Measurements from ENCODE around the gene PRKCE.

Gene PRKCE

GRCh38 chr2:46091004-46091403 lies 439.5 kb downstream of the PRKCE start:
- DNase-seq (ENCODE audit: low read depth), result no peak

GRCh38 chr2:46091961-46092667 lies 440.6 kb downstream of the PRKCE start:
- no peak overlapping the region for H3K4me3 ChIP-seq (ENCODE audit: low read depth, low read length)
- no peak for DNase-seq (ENCODE audit: low read depth)

More at GRCh38 chr2:46091004-46091403, 439.5 kb downstream of the PRKCE start:
- H3K4me3 ChIP-seq (ENCODE audit: low read depth, low read length), result no peak overlapping the region

- no peak for DNase-seq (ENCODE audit: low read depth)
- H3K4me3 ChIP-seq (ENCODE audit: low read depth, low read length), result no peak overlapping the region
Measured at GRCh38 chr2:46094689-46095088, 443.2 kb downstream of the PRKCE start.

- no peak for DNase-seq (ENCODE audit: low read depth)
- no peak overlapping the region for H3K4me3 ChIP-seq (ENCODE audit: low read depth, low read length)
Measured at GRCh38 chr2:46095830-46096229, 444.4 kb downstream of the PRKCE start.

- no peak for DNase-seq (ENCODE audit: low read depth)
Measured at GRCh38 chr2:46096260-46096659, 444.8 kb downstream of the PRKCE start.

GRCh38 chr2:46097714-46098480 lies 446.4 kb downstream of the PRKCE start:
- no peak overlapping the region for H3K4me3 ChIP-seq (ENCODE audit: low read depth, low read length)
- peak; percentile 93 for DNase-seq (ENCODE audit: low read depth)

More at GRCh38 chr2:46096260-46096659, 444.8 kb downstream of the PRKCE start:
- H3K4me3 ChIP-seq (ENCODE audit: low read depth, low read length), result no peak overlapping the region

- no peak overlapping the region for H3K4me3 ChIP-seq (ENCODE audit: low read depth, low read length)
- peak; percentile 49 for DNase-seq (ENCODE audit: low read depth)
Measured at GRCh38 chr2:46098621-46099062, 447.2 kb downstream of the PRKCE start.

- no peak for DNase-seq (ENCODE audit: low read depth)
- no peak overlapping the region for H3K4me3 ChIP-seq (ENCODE audit: low read depth, low read length)
Measured at GRCh38 chr2:46101557-46102220, 450.2 kb downstream of the PRKCE start.

- H3K4me3 ChIP-seq (ENCODE audit: low read depth, low read length), result no peak overlapping the region
- no peak for DNase-seq (ENCODE audit: low read depth)
Measured at GRCh38 chr2:46106690-46107089, 455.2 kb downstream of the PRKCE start.

GRCh38 chr2:46114996-46115395 lies 463.5 kb downstream of the PRKCE start:
- H3K4me3 ChIP-seq (ENCODE audit: low read depth, low read length), result no peak overlapping the region
- DNase-seq (ENCODE audit: low read depth), result no peak

GRCh38 chr2:46116150-46116549 lies 464.7 kb downstream of the PRKCE start:
- no peak overlapping the region for H3K4me3 ChIP-seq (ENCODE audit: low read depth, low read length)
- DNase-seq (ENCODE audit: low read depth), result no peak

GRCh38 chr2:46116553-46116991 lies 465.1 kb downstream of the PRKCE start:
- H3K4me3 ChIP-seq (ENCODE audit: low read depth, low read length), result no peak overlapping the region

GRCh38 chr2:46117379-46117778 lies 465.9 kb downstream of the PRKCE start:
- H3K4me3 ChIP-seq (ENCODE audit: low read depth, low read length), result no peak overlapping the region
- DNase-seq (ENCODE audit: low read depth), result peak; percentile 41

More at GRCh38 chr2:46116553-46116991, 465.1 kb downstream of the PRKCE start:
- DNase-seq (ENCODE audit: low read depth), result no peak

GRCh38 chr2:46117994-46118393 lies 466.5 kb downstream of the PRKCE start:
- H3K4me3 ChIP-seq (ENCODE audit: low read depth, low read length), result no peak overlapping the region
- DNase-seq (ENCODE audit: low read depth), result no peak

- no peak overlapping the region for H3K4me3 ChIP-seq (ENCODE audit: low read depth, low read length)
- no peak for DNase-seq (ENCODE audit: low read depth)
Measured at GRCh38 chr2:46118656-46119371, 467.3 kb downstream of the PRKCE start.

GRCh38 chr2:46119453-46119852 lies 468.0 kb downstream of the PRKCE start:
- no peak for DNase-seq (ENCODE audit: low read depth)
- no peak overlapping the region for H3K4me3 ChIP-seq (ENCODE audit: low read depth, low read length)

GRCh38 chr2:46120792-46121555 lies 469.5 kb downstream of the PRKCE start:
- H3K4me3 ChIP-seq (ENCODE audit: low read depth, low read length), result no peak overlapping the region
- DNase-seq (ENCODE audit: low read depth), result no peak

- DNase-seq (ENCODE audit: low read depth), result no peak
- no peak overlapping the region for H3K4me3 ChIP-seq (ENCODE audit: low read depth, low read length)
Measured at GRCh38 chr2:46122318-46122976, 471.0 kb downstream of the PRKCE start.
